ENCODE measurements around the gene FMNL1. TPM values are rescaled to one million over a fixed set of nuclear protein-coding genes. Genes with fewer than 3 reads are reported as not detected.
A peak's percentile ranks its signal among the peaks of the same experiment; 100 is the strongest.

FMNL1 gene
- total and polyA plus RNA-seq, 7 donors = 8.9 to 35.5 (median 11.0) TPM

DNA sequence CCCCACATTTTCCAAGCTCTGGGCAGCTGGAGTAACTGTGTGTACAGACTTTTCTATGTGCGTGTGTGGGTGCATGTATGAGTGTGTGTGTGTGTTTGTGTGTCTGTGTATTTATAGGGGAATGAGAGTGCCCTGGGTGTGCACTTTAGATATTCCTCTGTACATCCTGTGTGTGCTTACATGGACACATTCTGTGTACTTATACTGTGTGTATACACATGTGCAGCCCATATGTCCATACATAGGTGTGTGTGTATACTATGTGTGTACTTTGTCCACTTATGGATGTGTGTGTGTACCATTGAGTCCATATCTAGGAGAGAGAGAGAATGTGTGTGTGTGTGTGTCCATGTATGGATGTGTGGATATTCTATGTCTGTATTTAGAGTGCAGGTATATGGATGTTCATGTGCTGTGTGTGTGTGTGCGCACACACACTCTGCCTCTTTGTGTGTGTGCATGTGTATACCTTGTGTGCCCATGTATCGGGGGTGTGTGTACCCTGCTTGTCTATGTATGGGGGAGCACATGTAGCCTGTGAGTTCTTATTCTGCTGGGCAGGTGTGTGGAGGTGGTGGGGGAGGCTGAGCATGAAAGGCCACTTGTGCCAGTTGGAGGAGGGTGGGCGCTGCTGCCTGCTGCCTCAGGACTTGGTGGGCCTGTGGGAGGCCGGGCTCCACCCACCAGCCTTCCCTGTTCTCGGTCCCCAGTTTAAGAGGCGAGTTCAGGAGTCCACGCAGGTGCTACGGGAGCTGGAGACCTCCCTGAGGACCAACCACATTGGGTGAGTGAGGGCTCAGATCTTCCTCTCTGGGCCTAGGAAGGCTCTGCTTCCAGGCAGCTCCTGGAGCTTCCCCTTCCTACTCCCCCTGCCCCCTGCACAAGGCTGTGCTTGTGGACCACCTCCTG lies 11.1 kb downstream of the FMNL1 start:
- Histone ChIP-seq H3K36me3 (no peaks in the 10 kb centered on the region), H3K27ac (no peak overlapping the region), H3K27me3 (peaks cover 0 to 17% (median 0%) of the 10 kb centered on the region in 3 donors), H3K4me1 (peaks cover 0 to 15% (median 10%) of the 10 kb centered on the region in 4 donors), H3K9me3 (no peaks in the 10 kb centered on the region), H3K4me3 (no peak overlapping the region)
- intact Hi-C loops (cut with DNase I) = no loop called here
- WGBS, 2 donors = 88 to 91% methylated on average over 9 of the region's 9 CpGs
- no peak for DNase-seq
- TF ChIP-seq CTCF (IDR thresholded peaks at IDR 0.05) (no peak), POLR2AphosphoS5 (IDR thresholded peaks at IDR 0.05) (no peak), POLR2A (IDR thresholded peaks at IDR 0.05) (no peak), EP300 (IDR thresholded peaks at IDR 0.05) (no peak)

DNA sequence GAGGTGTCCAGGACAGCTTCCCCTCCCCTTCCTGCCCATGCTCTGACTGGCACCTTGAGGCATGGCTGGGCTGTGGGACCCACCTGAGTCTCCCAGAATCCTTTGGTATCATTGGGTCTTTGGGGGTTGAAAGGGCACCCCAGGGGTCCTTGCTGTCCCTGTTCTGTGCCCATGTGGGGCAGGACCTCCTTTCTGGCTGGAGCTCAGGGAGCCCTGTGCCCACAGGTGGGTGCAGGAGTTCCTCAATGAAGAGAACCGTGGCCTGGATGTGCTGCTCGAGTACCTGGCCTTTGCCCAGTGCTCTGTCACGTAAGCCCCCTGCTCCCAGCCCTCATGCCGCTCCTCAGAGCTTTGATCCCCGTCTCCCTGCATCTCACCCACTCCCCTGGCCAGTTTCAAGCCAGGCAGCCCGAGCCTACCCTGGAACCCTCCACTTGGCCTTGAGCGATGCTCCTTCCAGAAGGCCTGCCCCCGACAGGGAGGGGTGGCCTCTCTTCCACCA lies 11.8 kb downstream of the FMNL1 start:
- Histone ChIP-seq H3K36me3 (no peaks in the 10 kb centered on the region), H3K9me3 (no peaks in the 10 kb centered on the region), H3K4me3 (no peak overlapping the region), H3K27ac (no peak overlapping the region), H3K4me1 (peaks cover 0 to 8% (median 4%) of the 10 kb centered on the region in 4 donors), H3K27me3 (peaks cover 0 to 17% (median 0%) of the 10 kb centered on the region in 3 donors)
- intact Hi-C loops (cut with DNase I) = no loop called here
- 80 to 85% methylated on average over 8 of the region's 8 CpGs for WGBS, 2 donors
- DNase-seq = no peak
- TF ChIP-seq CTCF (IDR thresholded peaks at IDR 0.05) = no peak
- TF ChIP-seq POLR2A (IDR thresholded peaks at IDR 0.05) = no peak
- TF ChIP-seq POLR2AphosphoS5 (IDR thresholded peaks at IDR 0.05) = no peak
- no peak for TF ChIP-seq EP300 (IDR thresholded peaks at IDR 0.05)

- 19 to 32% methylated on average over 6 of the region's 6 CpGs for WGBS, 2 donors
- Histone ChIP-seq H3K4me3 (no peak overlapping the region), H3K4me1 (peaks cover 0 to 7% (median 2%) of the 10 kb centered on the region in 4 donors), H3K36me3 (no peaks in the 10 kb centered on the region), H3K27me3 (peaks cover 0 to 29% (median 2%) of the 10 kb centered on the region in 3 donors), H3K27ac (no peak overlapping the region), H3K9me3 (no peaks in the 10 kb centered on the region)
- no peak for DNase-seq
- no peak for TF ChIP-seq EP300 (IDR thresholded peaks at IDR 0.05)
- no peak for TF ChIP-seq POLR2AphosphoS5 (IDR thresholded peaks at IDR 0.05)
- intact Hi-C loops (cut with DNase I) = no loop called here
Observed at GRCh38 chr17:45234641-45235415, 13.1 kb downstream of the FMNL1 start.

DNA sequence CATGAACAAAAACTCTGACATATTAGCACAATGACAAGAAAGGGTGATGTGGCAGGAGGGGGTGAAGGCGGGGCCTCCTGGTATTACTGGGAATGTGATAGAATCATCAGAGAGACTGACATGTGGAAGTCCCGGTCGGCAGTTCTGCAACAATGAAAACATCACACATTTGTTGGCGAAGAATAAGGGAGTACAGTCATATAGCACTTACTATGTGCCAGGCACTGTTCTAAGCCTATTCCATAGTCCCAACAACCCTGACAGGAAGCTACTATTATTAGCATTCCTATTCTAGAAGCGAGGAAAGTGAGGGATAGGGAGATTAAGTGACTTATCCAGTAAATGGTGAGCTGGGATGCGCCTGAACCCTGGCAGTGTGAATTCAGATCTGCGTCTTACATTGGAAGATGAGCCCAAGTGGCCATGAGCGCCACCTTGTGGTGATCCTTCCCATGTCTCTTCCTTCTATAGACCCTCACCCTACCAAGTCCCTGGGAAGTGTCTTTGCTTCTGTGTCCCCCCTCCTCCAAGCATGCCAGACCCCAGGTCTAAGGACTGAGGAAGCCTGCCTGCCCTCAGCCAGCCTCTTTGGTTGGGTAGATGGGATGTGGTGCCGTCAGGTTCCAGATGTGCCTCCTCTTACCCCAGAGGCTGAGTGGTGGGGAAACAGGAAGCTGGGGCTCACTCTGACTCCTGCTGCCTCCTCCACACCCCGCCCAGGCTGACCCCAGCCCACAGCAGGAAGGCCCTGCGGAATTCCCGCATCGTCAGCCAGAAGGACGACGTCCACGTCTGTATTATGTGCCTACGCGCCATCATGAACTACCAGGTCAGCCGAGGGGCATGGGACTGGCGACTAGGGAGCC lies 14.0 kb downstream of the FMNL1 start:
- no peaks in the 10 kb centered on the region for H3K36me3 ChIP-seq
- H3K4me1 ChIP-seq = peaks cover 0 to 6% (median 2%) of the 10 kb centered on the region in 4 donors
- no peak overlapping the region for H3K27ac ChIP-seq
- WGBS, 2 donors = 44 to 59% methylated on average over 20 of the region's 20 CpGs
- TF ChIP-seq POLR2A (IDR thresholded peaks at IDR 0.05) (no peak), EP300 (IDR thresholded peaks at IDR 0.05) (no peak), CTCF (IDR thresholded peaks at IDR 0.05) (peak; percentile 55 to 71 (median 62)), POLR2AphosphoS5 (IDR thresholded peaks at IDR 0.05) (no peak)
- intact Hi-C loops (cut with DNase I) = no loop called here
- no peak overlapping the region for H3K4me3 ChIP-seq
- DNase-seq = peak; percentile 88
- H3K27me3 ChIP-seq = peaks cover 4 to 37% (median 10%) of the 10 kb centered on the region in 3 donors
- no peaks in the 10 kb centered on the region for H3K9me3 ChIP-seq
